Choroid plexus epithelial cell (primary cell): Measurements from ENCODE around the gene FBLN5.

Experiments
- DNase-seq: peaks from one replicate; pipeline ENCODE4 v3.0.0-alpha.2; 2010; ENCODE audit warnings: low read depth
- H3K4me3 ChIP-seq: 2 replicates; pipeline ENCODE4 v1.5.1; 2011; ENCODE audit warnings: low read depth, mild to moderate bottlenecking, control low read depth, low read length, moderate library complexity
- TF ChIP-seq, protein P1 (sequence below): conservative IDR thresholded peaks from 2 replicates; pipeline ENCODE4 v1.5.1; 2011; ENCODE audit warnings: low read depth, mild to moderate bottlenecking, control low read depth, inconsistent platforms, low read length, moderate library complexity

Gene FBLN5

DNA sequence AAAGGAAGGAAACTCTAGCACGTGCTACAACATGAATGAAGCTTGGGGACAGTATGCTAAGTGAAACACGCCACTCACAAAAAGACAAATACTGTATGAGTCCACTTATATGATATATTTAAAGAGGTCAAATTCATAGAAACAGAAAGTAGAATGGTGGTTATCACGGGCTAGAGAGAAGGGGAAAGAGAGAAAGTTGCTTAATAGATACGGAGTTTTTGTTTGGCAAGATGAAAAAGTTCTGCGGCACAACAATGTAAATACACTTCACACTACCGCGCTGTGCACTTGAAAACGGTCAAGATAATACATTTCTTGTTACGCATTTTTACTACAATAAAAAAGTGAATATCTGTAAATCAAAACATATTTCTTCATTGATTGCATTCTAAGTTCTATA, 37.3 kb downstream of the FBLN5 start:
- no peak for DNase-seq
- TF ChIP-seq, protein P1, sequence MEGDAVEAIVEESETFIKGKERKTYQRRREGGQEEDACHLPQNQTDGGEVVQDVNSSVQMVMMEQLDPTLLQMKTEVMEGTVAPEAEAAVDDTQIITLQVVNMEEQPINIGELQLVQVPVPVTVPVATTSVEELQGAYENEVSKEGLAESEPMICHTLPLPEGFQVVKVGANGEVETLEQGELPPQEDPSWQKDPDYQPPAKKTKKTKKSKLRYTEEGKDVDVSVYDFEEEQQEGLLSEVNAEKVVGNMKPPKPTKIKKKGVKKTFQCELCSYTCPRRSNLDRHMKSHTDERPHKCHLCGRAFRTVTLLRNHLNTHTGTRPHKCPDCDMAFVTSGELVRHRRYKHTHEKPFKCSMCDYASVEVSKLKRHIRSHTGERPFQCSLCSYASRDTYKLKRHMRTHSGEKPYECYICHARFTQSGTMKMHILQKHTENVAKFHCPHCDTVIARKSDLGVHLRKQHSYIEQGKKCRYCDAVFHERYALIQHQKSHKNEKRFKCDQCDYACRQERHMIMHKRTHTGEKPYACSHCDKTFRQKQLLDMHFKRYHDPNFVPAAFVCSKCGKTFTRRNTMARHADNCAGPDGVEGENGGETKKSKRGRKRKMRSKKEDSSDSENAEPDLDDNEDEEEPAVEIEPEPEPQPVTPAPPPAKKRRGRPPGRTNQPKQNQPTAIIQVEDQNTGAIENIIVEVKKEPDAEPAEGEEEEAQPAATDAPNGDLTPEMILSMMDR, result no peak
- no peak overlapping the region for H3K4me3 ChIP-seq

DNA sequence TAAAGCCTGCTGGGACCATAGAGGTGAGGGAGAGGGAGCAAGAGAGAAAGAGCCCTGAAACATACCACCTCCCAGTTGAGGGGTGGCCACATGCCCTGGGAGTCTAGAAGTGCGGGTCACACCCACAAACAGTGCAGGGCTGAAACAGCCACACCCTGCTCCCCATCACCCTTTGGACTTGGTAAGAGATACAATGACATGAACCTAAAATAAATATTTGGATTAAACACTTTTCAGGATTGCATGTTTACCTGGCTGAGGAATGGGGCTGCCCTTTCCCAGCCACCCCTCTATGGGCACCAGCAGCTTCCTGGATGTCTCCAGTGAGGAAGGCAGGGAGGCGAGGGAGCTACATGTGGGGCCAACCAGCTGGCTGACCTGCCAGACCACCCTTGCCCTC, 41.1 kb downstream of the FBLN5 start:
- TF ChIP-seq, protein P1, result no peak
- DNase-seq, result no peak
- H3K4me3 ChIP-seq, result no peak overlapping the region

DNA sequence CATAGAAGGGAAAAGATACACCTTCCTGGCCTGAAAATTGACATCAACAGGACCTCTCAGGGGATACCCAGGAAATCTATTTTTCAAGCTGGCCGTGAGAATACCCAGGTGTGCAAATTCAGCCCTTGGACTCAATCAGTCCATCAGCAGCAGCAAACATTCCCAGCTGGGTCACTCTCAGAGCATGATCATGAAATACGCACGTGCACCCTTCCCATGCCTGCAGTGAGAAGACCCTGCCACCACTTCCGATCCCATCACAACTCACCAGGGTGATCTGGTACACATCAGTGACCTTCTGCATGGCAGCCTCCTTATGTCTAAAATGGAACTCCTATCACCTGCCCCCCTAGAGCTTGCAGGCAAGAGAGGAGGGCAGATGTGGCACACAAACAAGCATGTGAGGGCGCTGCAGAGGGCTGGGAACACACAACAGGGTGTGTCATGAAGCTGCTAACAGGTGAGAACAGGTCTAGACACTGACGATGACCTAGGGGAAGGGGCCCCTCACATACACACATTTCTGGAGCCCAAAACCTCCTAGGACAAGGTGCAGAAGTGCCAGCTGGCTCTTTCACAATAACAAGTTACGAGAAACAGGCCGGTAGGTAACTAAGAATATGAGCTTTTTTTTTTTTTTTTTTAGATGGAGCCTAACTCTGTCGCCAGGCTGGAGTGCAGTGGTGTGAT, 42.4 kb downstream of the FBLN5 start:
- TF ChIP-seq, protein P1, result no peak
- DNase-seq, result no peak
- H3K4me3 ChIP-seq, result no peak overlapping the region

- H3K4me3 ChIP-seq, result no peak overlapping the region
- TF ChIP-seq, protein P1, result no peak
- DNase-seq, result no peak
Observed at GRCh38 chr14:91904483-91904882, 43.0 kb downstream of the FBLN5 start.

- TF ChIP-seq, protein P1, result no peak
- DNase-seq, result no peak
- no peak overlapping the region for H3K4me3 ChIP-seq
Observed at GRCh38 chr14:91903070-91903469, 44.4 kb downstream of the FBLN5 start.

GRCh38 chr14:91902336-91902735, 45.2 kb downstream of the FBLN5 start:
- DNase-seq, result no peak
- TF ChIP-seq, protein P1, result no peak
- no peak overlapping the region for H3K4me3 ChIP-seq
